ENCODE data around the gene UBTF. TPM values are rescaled to one million over a fixed set of nuclear protein-coding genes. Genes with fewer than 3 reads are reported as not detected.
A peak's percentile ranks its signal among the peaks of the same experiment; 100 is the strongest.

UBTF gene
- total RNA-seq, 3 donors from 2014 or later (not counting 1 experiment from before 2014, with no cell fraction given), result 132 to 169 (median 168) TPM

DNA sequence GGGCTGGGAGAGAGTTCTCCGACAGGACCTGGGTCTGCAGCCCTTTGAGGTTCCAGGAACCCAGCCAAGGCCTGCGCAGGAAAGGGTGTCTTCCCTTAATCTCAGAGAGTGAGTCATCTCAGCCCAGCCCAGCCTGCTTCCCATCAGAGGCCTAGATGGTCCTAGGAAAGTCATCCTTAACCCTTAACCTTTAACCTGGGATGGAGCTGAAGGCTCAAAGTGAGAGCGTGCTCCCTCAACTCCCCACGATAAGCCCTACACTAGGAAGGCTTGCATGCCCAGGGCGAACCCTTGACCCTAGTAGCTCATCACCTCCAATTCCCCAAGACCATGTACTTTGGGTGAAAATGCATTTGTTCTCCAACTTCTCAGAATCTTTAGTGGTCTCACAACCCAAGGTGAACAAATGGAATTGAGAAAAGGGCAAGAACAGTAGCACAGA lies 15.0 kb downstream of the UBTF start:
- Mint-ChIP-seq H3K9me3 (no peaks in the 10 kb centered on the region), H3K36me3 (no peaks in the 10 kb centered on the region), H3K27me3 (ENCODE audit: low read depth in 2 of 2) (no peaks in the 10 kb centered on the region), H3K4me1 (peaks cover 28 to 40% of the 10 kb centered on the region in 2 donors), H3K4me3 (no peak overlapping the region), H3K27ac (peak overlapping the region in 1 of 2 donors; percentile 72)
- TF ChIP-seq, protein P1, sequence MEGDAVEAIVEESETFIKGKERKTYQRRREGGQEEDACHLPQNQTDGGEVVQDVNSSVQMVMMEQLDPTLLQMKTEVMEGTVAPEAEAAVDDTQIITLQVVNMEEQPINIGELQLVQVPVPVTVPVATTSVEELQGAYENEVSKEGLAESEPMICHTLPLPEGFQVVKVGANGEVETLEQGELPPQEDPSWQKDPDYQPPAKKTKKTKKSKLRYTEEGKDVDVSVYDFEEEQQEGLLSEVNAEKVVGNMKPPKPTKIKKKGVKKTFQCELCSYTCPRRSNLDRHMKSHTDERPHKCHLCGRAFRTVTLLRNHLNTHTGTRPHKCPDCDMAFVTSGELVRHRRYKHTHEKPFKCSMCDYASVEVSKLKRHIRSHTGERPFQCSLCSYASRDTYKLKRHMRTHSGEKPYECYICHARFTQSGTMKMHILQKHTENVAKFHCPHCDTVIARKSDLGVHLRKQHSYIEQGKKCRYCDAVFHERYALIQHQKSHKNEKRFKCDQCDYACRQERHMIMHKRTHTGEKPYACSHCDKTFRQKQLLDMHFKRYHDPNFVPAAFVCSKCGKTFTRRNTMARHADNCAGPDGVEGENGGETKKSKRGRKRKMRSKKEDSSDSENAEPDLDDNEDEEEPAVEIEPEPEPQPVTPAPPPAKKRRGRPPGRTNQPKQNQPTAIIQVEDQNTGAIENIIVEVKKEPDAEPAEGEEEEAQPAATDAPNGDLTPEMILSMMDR (IDR thresholded peaks at IDR 0.05), result no peak
- Histone ChIP-seq H3K4me1 (ENCODE audit: control insufficient read depth, insufficient read depth, low read length) (peaks cover 15% of the 10 kb centered on the region), H3K27me3 (ENCODE audit: control insufficient read depth, insufficient read depth, low read length) (no peaks in the 10 kb centered on the region), H3K36me3 (ENCODE audit: control insufficient read depth, insufficient read depth, low read length) (peaks cover 29% of the 10 kb centered on the region), H3K9me3 (ENCODE audit: control insufficient read depth, insufficient read depth, low read length) (no peaks in the 10 kb centered on the region), H3K27ac (ENCODE audit: low read length) (no peak overlapping the region), H3K4me3 (ENCODE audit: low read length) (no peak overlapping the region)
- DNase-seq (no peak), ATAC-seq (no peak)
- intact Hi-C loops (cut with micrococcal nuclease), result no loop called here
- WGBS (ENCODE audit: insufficient coverage), result 81% methylated on average over 5 of the region's 5 CpGs

DNA sequence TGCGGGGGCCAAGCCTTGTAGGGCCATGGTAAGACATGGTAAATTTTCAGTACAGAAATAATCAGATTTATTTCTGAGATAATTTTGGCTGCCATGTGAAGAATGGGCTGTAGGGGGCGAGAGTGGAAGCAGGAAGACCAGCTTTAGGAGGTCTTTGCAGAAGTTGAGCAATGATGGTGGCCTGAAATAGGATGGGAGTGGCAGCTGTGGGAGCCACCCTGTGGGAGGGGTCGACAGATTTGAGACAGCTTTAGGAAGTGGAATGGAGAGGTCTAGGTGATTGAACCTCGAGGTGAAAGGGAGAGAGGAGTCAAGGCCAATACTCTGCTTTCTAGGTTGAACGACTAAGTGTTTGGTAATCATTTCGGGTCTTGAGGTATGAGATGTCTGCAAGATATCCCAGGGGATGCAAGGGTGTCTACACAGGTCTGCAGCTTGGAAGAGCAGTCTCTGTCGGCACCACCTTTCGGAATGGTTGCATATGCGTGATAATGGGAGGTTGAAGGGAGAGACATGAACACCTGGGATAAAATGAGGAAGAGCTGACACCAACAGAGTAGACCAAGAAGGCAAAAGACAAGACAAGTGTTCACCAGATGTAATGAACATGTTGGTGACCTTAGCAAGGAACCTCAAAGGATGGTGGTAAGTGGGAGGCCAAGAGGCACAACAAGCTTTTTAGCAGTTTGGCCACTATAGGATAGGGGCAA lies 15.6 kb downstream of the UBTF start:
- H3K9me3 Mint-ChIP-seq, result no peaks in the 10 kb centered on the region
- ATAC-seq (no peak), DNase-seq (peak in 1 of 2 donors; percentile 73)
- H3K27ac Mint-ChIP-seq, result peak overlapping the region; percentile 39 to 72
- no peak overlapping the region for H3K27ac ChIP-seq (ENCODE audit: low read length)
- H3K4me1 Mint-ChIP-seq, result peaks cover 28 to 40% of the 10 kb centered on the region in 2 donors
- H3K27me3 ChIP-seq (ENCODE audit: control insufficient read depth, insufficient read depth, low read length), result no peaks in the 10 kb centered on the region
- peak overlapping the region; percentile 19 for H3K4me3 Mint-ChIP-seq
- intact Hi-C loops (cut with micrococcal nuclease), result no loop called here
- H3K4me3 ChIP-seq (ENCODE audit: low read length), result no peak overlapping the region
- H3K36me3 Mint-ChIP-seq, result no peaks in the 10 kb centered on the region
- WGBS (ENCODE audit: insufficient coverage), result 55% methylated on average over 9 of the region's 9 CpGs
- TF ChIP-seq, protein P1 (IDR thresholded peaks at IDR 0.05), result peak; percentile 72
- H3K36me3 ChIP-seq (ENCODE audit: control insufficient read depth, insufficient read depth, low read length), result peaks cover 23% of the 10 kb centered on the region
- H3K9me3 ChIP-seq (ENCODE audit: control insufficient read depth, insufficient read depth, low read length), result no peaks in the 10 kb centered on the region
- H3K27me3 Mint-ChIP-seq (ENCODE audit: low read depth in 2 of 2), result no peaks in the 10 kb centered on the region
- H3K4me1 ChIP-seq (ENCODE audit: control insufficient read depth, insufficient read depth, low read length), result peaks cover 15% of the 10 kb centered on the region

DNA sequence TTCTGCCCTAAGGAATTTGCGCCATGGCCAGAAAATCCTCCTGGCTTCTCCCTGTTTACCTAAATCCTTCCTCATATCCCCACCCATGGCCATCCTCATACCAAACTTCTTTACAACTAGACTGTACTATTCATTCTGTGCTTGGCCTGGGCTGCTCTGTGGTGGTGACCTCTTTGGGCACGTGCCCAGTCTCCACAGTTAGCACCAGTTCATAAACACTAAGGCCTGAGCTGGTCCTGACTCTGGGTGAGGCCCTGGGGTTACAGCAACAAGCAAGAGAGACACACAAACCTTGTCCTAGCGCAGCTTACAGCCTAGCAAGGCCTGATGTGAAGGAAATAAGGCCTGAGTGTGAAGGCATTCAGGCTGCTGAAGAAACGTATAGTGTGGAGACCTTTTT lies 16.7 kb downstream of the UBTF start:
- H3K9me3 Mint-ChIP-seq, result no peaks in the 10 kb centered on the region

More for the DNA sequence above, 16.7 kb downstream of the UBTF start:
- peak overlapping the region in 1 of 2 donors; percentile 39 for H3K27ac Mint-ChIP-seq
- Histone ChIP-seq H3K36me3 (ENCODE audit: control insufficient read depth, insufficient read depth, low read length) (peaks cover 14% of the 10 kb centered on the region), H3K4me1 (ENCODE audit: control insufficient read depth, insufficient read depth, low read length) (peaks cover 27% of the 10 kb centered on the region), H3K4me3 (ENCODE audit: low read length) (no peak overlapping the region), H3K9me3 (ENCODE audit: control insufficient read depth, insufficient read depth, low read length) (no peaks in the 10 kb centered on the region), H3K27ac (ENCODE audit: low read length) (no peak overlapping the region), H3K27me3 (ENCODE audit: control insufficient read depth, insufficient read depth, low read length) (no peaks in the 10 kb centered on the region)
- H3K4me3 Mint-ChIP-seq, result peak overlapping the region; percentile 47
- H3K36me3 Mint-ChIP-seq, result no peaks in the 10 kb centered on the region
- no peak for ATAC-seq
- intact Hi-C loops (cut with micrococcal nuclease), result no loop called here
- DNase-seq, result no peak
- H3K27me3 Mint-ChIP-seq (ENCODE audit: low read depth in 2 of 2), result no peaks in the 10 kb centered on the region
- TF ChIP-seq, protein P1 (IDR thresholded peaks at IDR 0.05), result no peak
- peaks cover 32 to 46% of the 10 kb centered on the region in 2 donors for H3K4me1 Mint-ChIP-seq
- WGBS (ENCODE audit: insufficient coverage), result 90% methylated on average over 4 of the region's 4 CpGs

Data from natural killer cell (primary cell).